Measurements from ENCODE around the gene SPATA25. TPM values are rescaled to one million over a fixed set of nuclear protein-coding genes. Genes with fewer than 3 reads are reported as not detected.
"Not testable (repeated sequence)": the region's sequence is repeated elsewhere in the genome, so short reads cannot be mapped to it uniquely, and the experiment has no call there.

SPATA25 gene
- polyA plus RNA-seq, 6 donors from 2014 or later, result not detected

- no peak for DNase-seq
- Mint-ChIP-seq H3K4me3 (peak overlapping the region; percentile 53 to 90 (median 78)), H3K36me3 (peaks cover 0 to 13% of the 10 kb centered on the region in 2 donors), H3K9me3 (no peaks in the 10 kb centered on the region), H3K27me3 (no peaks in the 10 kb centered on the region), H3K4me1 (peaks cover 25 to 31% (median 27%) of the 10 kb centered on the region in 3 donors), H3K27ac (peak overlapping the region in 4 of 6 donors; percentile 1 to 95 (median 50))
- no peak for ATAC-seq (ENCODE audit: low read depth in 2 of 2)
Measured at GRCh38 chr20:45882469-45883099, 4.8 kb downstream of the SPATA25 start.

- Mint-ChIP-seq H3K4me1 (peaks cover 25 to 29% (median 27%) of the 10 kb centered on the region in 3 donors), H3K27me3 (no peaks in the 10 kb centered on the region), H3K27ac (peak within 1 kb of the TSS; percentile 91 to 97 (median 94)), H3K36me3 (peaks cover 0 to 13% of the 10 kb centered on the region in 2 donors), H3K9me3 (no peaks in the 10 kb centered on the region), H3K4me3 (peak within 1 kb of the TSS; percentile 81 to 99 (median 94))
- peak; percentile 100 for ATAC-seq (ENCODE audit: low read depth in 2 of 2)
- DNase-seq, result peak; percentile 97
Measured at GRCh38 chr20:45880988-45881788, 6.2 kb downstream of the SPATA25 start, which contains the start of gene ZSWIM1. TSS of gene ZSWIM1 (plus strand) at chr20:45881227. CDS start at chr20:45882593, 1,366 bp downstream.

GRCh38 chr20:45878076-45878761 is 9.2 kb downstream of the SPATA25 start:
- H3K27me3 Mint-ChIP-seq, result no peaks in the 10 kb centered on the region
- H3K4me1 Mint-ChIP-seq, result peaks cover 17 to 24% (median 24%) of the 10 kb centered on the region in 3 donors
- no peak for ATAC-seq (ENCODE audit: low read depth in 2 of 2)
- peaks cover 0 to 1% of the 10 kb centered on the region in 2 donors for H3K36me3 Mint-ChIP-seq
- no peak for DNase-seq
- H3K9me3 Mint-ChIP-seq, result no peaks in the 10 kb centered on the region
- H3K27ac Mint-ChIP-seq, result no peak overlapping the region
- H3K4me3 Mint-ChIP-seq, result no peak overlapping the region

- H3K4me3 Mint-ChIP-seq, result no peak overlapping the region
- ATAC-seq (ENCODE audit: low read depth in 2 of 2) (no peak), DNase-seq (no peak)
- no peaks in the 10 kb centered on the region for H3K9me3 Mint-ChIP-seq
- H3K27me3 Mint-ChIP-seq, result no peaks in the 10 kb centered on the region
- H3K27ac Mint-ChIP-seq, result no peak overlapping the region
- H3K36me3 Mint-ChIP-seq, result peaks cover 0 to 3% of the 10 kb centered on the region in 2 donors
- no peaks in the 10 kb centered on the region for H3K4me1 Mint-ChIP-seq
Measured at GRCh38 chr20:45874576-45874975, 12.8 kb downstream of the SPATA25 start.

GRCh38 chr20:45874104-45874481 is 13.3 kb downstream of the SPATA25 start:
- not testable (repeated sequence) for H3K27ac Mint-ChIP-seq; H3K4me1 Mint-ChIP-seq; H3K9me3 Mint-ChIP-seq; DNase-seq; H3K27me3 Mint-ChIP-seq; ATAC-seq (ENCODE audit: low read depth in 2 of 2); H3K36me3 Mint-ChIP-seq
- H3K4me3 Mint-ChIP-seq, result peak overlapping the region in 1 of 8 donors; percentile 70

GRCh38 chr20:45873409-45874103 is 13.9 kb downstream of the SPATA25 start:
- no peak for DNase-seq
- Mint-ChIP-seq H3K4me1 (no peaks in the 10 kb centered on the region), H3K36me3 (peaks cover 0 to 3% of the 10 kb centered on the region in 2 donors), H3K9me3 (no peaks in the 10 kb centered on the region), H3K4me3 (peak overlapping the region in 1 of 8 donors; percentile 70), H3K27me3 (no peaks in the 10 kb centered on the region), H3K27ac (no peak overlapping the region)
- no peak for ATAC-seq (ENCODE audit: low read depth in 2 of 2)

- H3K4me1 Mint-ChIP-seq, result no peaks in the 10 kb centered on the region
- no peak overlapping the region for H3K4me3 Mint-ChIP-seq
- ATAC-seq (ENCODE audit: low read depth in 2 of 2) (no peak), DNase-seq (no peak)
- no peaks in the 10 kb centered on the region for H3K9me3 Mint-ChIP-seq
- H3K27ac Mint-ChIP-seq, result peak overlapping the region in 1 of 6 donors; percentile 71
- no peaks in the 10 kb centered on the region for H3K27me3 Mint-ChIP-seq
- peaks cover 0 to 3% of the 10 kb centered on the region in 2 donors for H3K36me3 Mint-ChIP-seq
Measured at GRCh38 chr20:45872626-45873025, 14.8 kb downstream of the SPATA25 start.

GRCh38 chr20:45867819-45868176 is 19.6 kb downstream of the SPATA25 start:
- DNase-seq (no peak), ATAC-seq (ENCODE audit: low read depth in 2 of 2) (no peak)
- H3K36me3 Mint-ChIP-seq, result peaks cover 0 to 3% of the 10 kb centered on the region in 2 donors
- H3K4me3 Mint-ChIP-seq, result no peak overlapping the region
- H3K9me3 Mint-ChIP-seq, result no peaks in the 10 kb centered on the region
- no peaks in the 10 kb centered on the region for H3K27me3 Mint-ChIP-seq
- H3K4me1 Mint-ChIP-seq, result peaks cover 0 to 6% (median 0%) of the 10 kb centered on the region in 3 donors
- H3K27ac Mint-ChIP-seq, result no peak overlapping the region

GRCh38 chr20:45867136-45867818 is 20.1 kb downstream of the SPATA25 start:
- H3K4me1 Mint-ChIP-seq, result peaks cover 0 to 6% (median 0%) of the 10 kb centered on the region in 3 donors
- no peak overlapping the region for H3K27ac Mint-ChIP-seq
- no peaks in the 10 kb centered on the region for H3K27me3 Mint-ChIP-seq
- DNase-seq, result no peak
- H3K36me3 Mint-ChIP-seq, result peaks cover 0 to 1% of the 10 kb centered on the region in 2 donors
- no peak overlapping the region for H3K4me3 Mint-ChIP-seq
- H3K9me3 Mint-ChIP-seq, result no peaks in the 10 kb centered on the region
- no peak for ATAC-seq (ENCODE audit: low read depth in 2 of 2)

- no peaks in the 10 kb centered on the region for H3K36me3 Mint-ChIP-seq
Measured at GRCh38 chr20:45866454-45866853, 21.0 kb downstream of the SPATA25 start.

GRCh38 chr20:45863543-45864470 is 23.6 kb downstream of the SPATA25 start:
- Mint-ChIP-seq H3K9me3 (no peaks in the 10 kb centered on the region), H3K27ac (no peak overlapping the region), H3K4me1 (peaks cover 13 to 20% (median 15%) of the 10 kb centered on the region in 3 donors), H3K27me3 (no peaks in the 10 kb centered on the region), H3K4me3 (no peak overlapping the region), H3K36me3 (peaks cover 6 to 11% of the 10 kb centered on the region in 2 donors)
- no peak for ATAC-seq (ENCODE audit: low read depth in 2 of 2)
- DNase-seq, result no peak

More at GRCh38 chr20:45866454-45866853, 21.0 kb downstream of the SPATA25 start:
- DNase-seq, result no peak
- no peak for ATAC-seq (ENCODE audit: low read depth in 2 of 2)
- no peaks in the 10 kb centered on the region for H3K9me3 Mint-ChIP-seq
- no peak overlapping the region for H3K4me3 Mint-ChIP-seq
- H3K27ac Mint-ChIP-seq, result peak overlapping the region in 1 of 6 donors; percentile 77
- H3K4me1 Mint-ChIP-seq, result peaks cover under 1 to 6% (median under 1%) of the 10 kb centered on the region in 3 donors
- no peaks in the 10 kb centered on the region for H3K27me3 Mint-ChIP-seq
